HepG2 (cell line): ENCODE data around the gene APC2. TPM values are rescaled to one million over a fixed set of nuclear protein-coding genes. Genes with fewer than 3 reads are reported as not detected.

Experiments
- ETV6 ChIP-seq: sonication (generic); formaldehyde crosslinking; conservative IDR thresholded peaks from 2 replicates; pipeline ENCODE4 v1.4.0; 2020; ENCODE audit warnings: missing genetic modification reagents
- FLYWCH1 ChIP-seq: sonication (generic); formaldehyde crosslinking; IDR thresholded peaks from 2 replicates; pipeline ENCODE4 v1.8.1; 2023; ENCODE audit warnings: mild to moderate bottlenecking, missing genetic modification reagents
- HNF4G ChIP-seq, 2 experiments: sonication (generic) in 1 of 2; formaldehyde crosslinking in 1 of 2; IDR thresholded peaks; 2 replicates each; pipeline versions ENCODE4 v1.4.0 to v1.6.1; 2011 to 2020; ENCODE audit warnings: borderline replicate concordance in 2 of 2, low read depth in 2 of 2, mild to moderate bottlenecking in 2 of 2, low read length in 1 of 2, missing genetic modification reagents in 1 of 2, moderate library complexity in 1 of 2
- HNRNPH1 ChIP-seq: fragments of 200-400 bp; formaldehyde crosslinking; optimal IDR thresholded peaks from 2 replicates; pipeline ENCODE3; 2017; ENCODE audit warnings: mild to moderate bottlenecking, low read depth, low read length
- NFATC3 ChIP-seq: sonication (generic); formaldehyde crosslinking; IDR thresholded peaks from 2 replicates; pipeline ENCODE4 v1.5.1; 2020; ENCODE audit warnings: mild to moderate bottlenecking, missing genetic modification reagents
- PRMT3 ChIP-seq: sonication (generic); formaldehyde crosslinking; IDR thresholded peaks from 2 replicates; pipeline ENCODE4 v1.8.1; 2022; ENCODE audit warnings: low read depth, mild to moderate bottlenecking, moderate library complexity, missing genetic modification reagents, borderline replicate concordance
- RFXAP ChIP-seq: sonication (generic); formaldehyde crosslinking; IDR thresholded peaks from 2 replicates; pipeline ENCODE4 v1.4.0; 2020; ENCODE audit warnings: missing genetic modification reagents, borderline replicate concordance
- SALL2 ChIP-seq: sonication (generic); formaldehyde crosslinking; IDR thresholded peaks from 2 replicates; pipeline ENCODE4 v1.8.1; 2023; ENCODE audit warnings: mild to moderate bottlenecking, missing genetic modification reagents, inconsistent platforms
- SP2 ChIP-seq: sonication (generic); formaldehyde crosslinking; IDR thresholded peaks from 2 replicates; pipeline ENCODE4 v1.5.1; 2020; ENCODE audit warnings: mild to moderate bottlenecking, missing genetic modification reagents
- TBX2 ChIP-seq: sonication (generic); formaldehyde crosslinking; IDR thresholded peaks from 2 replicates; pipeline ENCODE4 v1.5.0; 2020; ENCODE audit warnings: missing genetic modification reagents, mild to moderate bottlenecking, borderline replicate concordance
- TCF7L2 ChIP-seq: IDR thresholded peaks from 2 replicates; pipeline ENCODE4 v1.6.1; 2011; ENCODE audit warnings: mild to moderate bottlenecking, low read depth, low read length, moderate library complexity
- ZBTB7B ChIP-seq: sonication (generic); formaldehyde crosslinking; IDR thresholded peaks from 2 replicates; pipeline ENCODE4 v1.4.0; 2020; ENCODE audit warnings: missing genetic modification reagents
- ZNF143 ChIP-seq: sonication (generic); formaldehyde crosslinking; IDR thresholded peaks from 2 replicates; pipeline ENCODE4 v1.4.0; 2020; ENCODE audit warnings: missing genetic modification reagents
- ZNF605 ChIP-seq: sonication (generic); formaldehyde crosslinking; IDR thresholded peaks from 2 replicates; pipeline ENCODE4 v1.8.0; 2022; ENCODE audit warnings: mild to moderate bottlenecking, missing genetic modification reagents
- polyA plus RNA-seq, 8 experiments: library from polyadenylated mRNA; depleted of rRNA in 3 of 8; stranded (reverse) in 7 of 8; unstranded in 1 of 8; fragments of >200 nt; fragmentation: Illumina TruSeq in 4 of 8; extraction: Trizol in 4 of 8; gene quantifications; 2 replicates each; pipeline versions ENCODE4 v1.2.1 to v1.2.3, GENCODE V29; 2011 to 2016; ENCODE audit warnings: low read depth in 4 of 8, missing spikeins in 1 of 8, mixed read lengths in 1 of 8; ENCODE audit not compliant: insufficient read depth in 1 of 8
- total RNA-seq, 5 experiments: library from RNA; depleted of rRNA; stranded (reverse); fragments of >200 nt; fragmentation: Illumina TruSeq; extraction: Trizol; gene quantifications; 2 replicates each; pipeline ENCODE4 v1.2.3, GENCODE V29; 2016; ENCODE audit warnings: low read depth in 1 of 5
- TF ChIP-seq, protein P1 (sequence below): IDR thresholded peaks from 2 replicates; pipeline ENCODE4 v1.6.1; 2016; ENCODE audit warnings: low read depth
- TF ChIP-seq, protein P2 (sequence below): sonication (generic); formaldehyde crosslinking; IDR thresholded peaks from 2 replicates; pipeline ENCODE4 v1.4.0; 2020; ENCODE audit warnings: mild to moderate bottlenecking, low read depth, missing genetic modification reagents
- TF ChIP-seq, protein P3 (sequence below): sonication (generic); formaldehyde crosslinking; IDR thresholded peaks from 2 replicates; pipeline ENCODE4 v1.5.0; 2020; ENCODE audit warnings: missing genetic modification reagents
- TF ChIP-seq, protein P4 (sequence below): sonication (generic); formaldehyde crosslinking; IDR thresholded peaks from 2 replicates; pipeline ENCODE4 v1.5.1; 2020; ENCODE audit warnings: mild to moderate bottlenecking, missing genetic modification reagents, moderate library complexity

APC2 gene
- total and polyA plus RNA-seq, 2 of the 13 experiments (the other 11 are each of a cell fraction or from before 2014, with no cell fraction given), result 0.08 to 0.22 TPM

DNA sequence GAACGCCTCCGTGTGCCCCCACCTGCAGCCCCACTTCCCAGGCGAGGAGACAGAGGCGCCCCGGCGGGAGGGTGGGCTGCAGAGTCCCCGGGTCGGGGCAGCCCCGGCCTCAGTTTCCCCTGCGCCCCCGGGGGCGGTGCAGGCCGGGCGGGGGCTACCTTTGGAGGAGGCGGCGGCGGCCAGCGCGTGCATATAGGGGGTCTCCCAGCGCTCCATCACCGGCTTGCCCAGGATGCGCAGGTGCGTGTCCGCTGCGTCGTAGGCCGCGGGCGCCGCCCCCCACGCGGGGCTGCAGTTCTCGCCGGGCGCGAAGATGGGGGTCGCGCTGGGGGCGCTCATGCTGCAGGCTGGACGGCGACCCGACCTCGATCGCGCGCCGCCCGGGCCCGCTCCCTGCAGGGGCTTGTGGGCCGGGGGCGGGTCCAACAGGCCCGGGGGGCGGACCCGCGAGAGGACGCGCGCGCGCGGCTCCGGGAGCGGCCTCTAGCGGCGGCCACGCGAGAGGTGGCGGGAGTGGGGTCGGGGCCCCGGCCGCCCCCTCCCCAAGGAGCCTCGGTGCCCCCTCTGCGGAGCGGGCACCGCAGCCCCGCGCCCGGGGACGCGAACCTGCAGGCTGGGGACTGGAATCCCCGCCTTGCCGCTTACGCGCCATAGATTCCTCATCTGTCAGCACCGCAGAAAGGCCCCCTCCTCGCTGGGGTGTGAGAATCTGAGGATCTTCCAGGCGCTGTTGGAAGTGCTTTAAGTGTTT lies 48.6 kb upstream of the APC2 start, which contains the start of gene GAMT (continued):
- TF ChIP-seq TBX2, result peak; percentile 1; the same call in 1 of the 2 replicates
- no peak for TF ChIP-seq TCF7L2
- TF ChIP-seq HNF4G (IDR thresholded peaks at IDR 0.05; ENCODE audit: borderline replicate concordance, low read depth, low read length), result peak; percentile 29; the same call in 1 of the 2 replicates
- TF ChIP-seq HNF4G (CRISPR knock-in tag; IDR thresholded peaks at IDR 0.05; ENCODE audit: borderline replicate concordance, low read depth), result no peak
- TF ChIP-seq FLYWCH1 (CRISPR knock-in tag), result no peak
- no peak for TF ChIP-seq NFATC3 (CRISPR knock-in tag)
- TF ChIP-seq SP2, result 0 out of 2 replicates have a peak, but pooled peaks have one; percentile 20
- TF ChIP-seq, protein P1, sequence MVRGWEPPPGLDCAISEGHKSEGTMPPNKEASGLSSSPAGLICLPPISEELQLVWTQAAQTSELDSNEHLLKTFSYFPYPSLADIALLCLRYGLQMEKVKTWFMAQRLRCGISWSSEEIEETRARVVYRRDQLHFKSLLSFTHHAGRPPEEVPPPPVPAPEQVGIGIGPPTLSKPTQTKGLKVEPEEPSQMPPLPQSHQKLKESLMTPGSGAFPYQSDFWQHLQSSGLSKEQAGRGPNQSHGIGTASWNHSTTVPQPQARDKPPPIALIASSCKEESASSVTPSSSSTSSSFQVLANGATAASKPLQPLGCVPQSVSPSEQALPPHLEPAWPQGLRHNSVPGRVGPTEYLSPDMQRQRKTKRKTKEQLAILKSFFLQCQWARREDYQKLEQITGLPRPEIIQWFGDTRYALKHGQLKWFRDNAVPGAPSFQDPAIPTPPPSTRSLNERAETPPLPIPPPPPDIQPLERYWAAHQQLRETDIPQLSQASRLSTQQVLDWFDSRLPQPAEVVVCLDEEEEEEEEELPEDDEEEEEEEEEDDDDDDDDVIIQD, result no peak
- peak; percentile 75; the same call in 1 of the 2 replicates for TF ChIP-seq ZBTB7B (CRISPR knock-in tag)
- TF ChIP-seq, protein P2, sequence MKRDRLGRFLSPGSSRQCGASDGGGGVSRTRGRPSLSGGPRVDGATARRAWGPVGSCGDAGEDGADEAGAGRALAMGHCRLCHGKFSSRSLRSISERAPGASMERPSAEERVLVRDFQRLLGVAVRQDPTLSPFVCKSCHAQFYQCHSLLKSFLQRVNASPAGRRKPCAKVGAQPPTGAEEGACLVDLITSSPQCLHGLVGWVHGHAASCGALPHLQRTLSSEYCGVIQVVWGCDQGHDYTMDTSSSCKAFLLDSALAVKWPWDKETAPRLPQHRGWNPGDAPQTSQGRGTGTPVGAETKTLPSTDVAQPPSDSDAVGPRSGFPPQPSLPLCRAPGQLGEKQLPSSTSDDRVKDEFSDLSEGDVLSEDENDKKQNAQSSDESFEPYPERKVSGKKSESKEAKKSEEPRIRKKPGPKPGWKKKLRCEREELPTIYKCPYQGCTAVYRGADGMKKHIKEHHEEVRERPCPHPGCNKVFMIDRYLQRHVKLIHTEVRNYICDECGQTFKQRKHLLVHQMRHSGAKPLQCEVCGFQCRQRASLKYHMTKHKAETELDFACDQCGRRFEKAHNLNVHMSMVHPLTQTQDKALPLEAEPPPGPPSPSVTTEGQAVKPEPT, result no peak
- TF ChIP-seq, protein P3, sequence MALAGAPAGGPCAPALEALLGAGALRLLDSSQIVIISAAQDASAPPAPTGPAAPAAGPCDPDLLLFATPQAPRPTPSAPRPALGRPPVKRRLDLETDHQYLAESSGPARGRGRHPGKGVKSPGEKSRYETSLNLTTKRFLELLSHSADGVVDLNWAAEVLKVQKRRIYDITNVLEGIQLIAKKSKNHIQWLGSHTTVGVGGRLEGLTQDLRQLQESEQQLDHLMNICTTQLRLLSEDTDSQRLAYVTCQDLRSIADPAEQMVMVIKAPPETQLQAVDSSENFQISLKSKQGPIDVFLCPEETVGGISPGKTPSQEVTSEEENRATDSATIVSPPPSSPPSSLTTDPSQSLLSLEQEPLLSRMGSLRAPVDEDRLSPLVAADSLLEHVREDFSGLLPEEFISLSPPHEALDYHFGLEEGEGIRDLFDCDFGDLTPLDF (CRISPR knock-in tag), result no peak
- peak; percentile 64 for TF ChIP-seq ZNF143
- TF ChIP-seq HNRNPH1, result no peak
- peak; percentile 21; the same call in 1 of the 2 replicates for TF ChIP-seq ZNF605 (CRISPR knock-in tag)
- TF ChIP-seq, protein P4, sequence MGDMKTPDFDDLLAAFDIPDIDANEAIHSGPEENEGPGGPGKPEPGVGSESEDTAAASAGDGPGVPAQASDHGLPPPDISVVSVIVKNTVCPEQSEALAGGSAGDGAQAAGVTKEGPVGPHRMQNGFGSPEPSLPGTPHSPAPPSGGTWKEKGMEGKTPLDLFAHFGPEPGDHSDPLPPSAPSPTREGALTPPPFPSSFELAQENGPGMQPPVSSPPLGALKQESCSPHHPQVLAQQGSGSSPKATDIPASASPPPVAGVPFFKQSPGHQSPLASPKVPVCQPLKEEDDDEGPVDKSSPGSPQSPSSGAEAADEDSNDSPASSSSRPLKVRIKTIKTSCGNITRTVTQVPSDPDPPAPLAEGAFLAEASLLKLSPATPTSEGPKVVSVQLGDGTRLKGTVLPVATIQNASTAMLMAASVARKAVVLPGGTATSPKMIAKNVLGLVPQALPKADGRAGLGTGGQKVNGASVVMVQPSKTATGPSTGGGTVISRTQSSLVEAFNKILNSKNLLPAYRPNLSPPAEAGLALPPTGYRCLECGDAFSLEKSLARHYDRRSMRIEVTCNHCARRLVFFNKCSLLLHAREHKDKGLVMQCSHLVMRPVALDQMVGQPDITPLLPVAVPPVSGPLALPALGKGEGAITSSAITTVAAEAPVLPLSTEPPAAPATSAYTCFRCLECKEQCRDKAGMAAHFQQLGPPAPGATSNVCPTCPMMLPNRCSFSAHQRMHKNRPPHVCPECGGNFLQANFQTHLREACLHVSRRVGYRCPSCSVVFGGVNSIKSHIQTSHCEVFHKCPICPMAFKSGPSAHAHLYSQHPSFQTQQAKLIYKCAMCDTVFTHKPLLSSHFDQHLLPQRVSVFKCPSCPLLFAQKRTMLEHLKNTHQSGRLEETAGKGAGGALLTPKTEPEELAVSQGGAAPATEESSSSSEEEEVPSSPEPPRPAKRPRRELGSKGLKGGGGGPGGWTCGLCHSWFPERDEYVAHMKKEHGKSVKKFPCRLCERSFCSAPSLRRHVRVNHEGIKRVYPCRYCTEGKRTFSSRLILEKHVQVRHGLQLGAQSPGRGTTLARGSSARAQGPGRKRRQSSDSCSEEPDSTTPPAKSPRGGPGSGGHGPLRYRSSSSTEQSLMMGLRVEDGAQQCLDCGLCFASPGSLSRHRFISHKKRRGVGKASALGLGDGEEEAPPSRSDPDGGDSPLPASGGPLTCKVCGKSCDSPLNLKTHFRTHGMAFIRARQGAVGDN (CRISPR knock-in tag), result peak; percentile 64
- peak; percentile 74 for TF ChIP-seq ETV6
- TF ChIP-seq PRMT3 (CRISPR knock-in tag), result no peak
- TF ChIP-seq SALL2 (CRISPR knock-in tag), result no peak; the same call in 1 of the 2 replicates
- no peak for TF ChIP-seq RFXAP (CRISPR knock-in tag)
